ENCODE results near the gene CRADD.
"Not testable (repeated sequence)": the region's sequence is repeated elsewhere in the genome, so short reads cannot be mapped to it uniquely, and the experiment has no call there.

CRADD gene

GRCh38 chr12:93753285-93753684, 76.1 kb downstream of the CRADD start:
- Histone ChIP-seq H3K4me1 (ENCODE audit: control insufficient read depth, insufficient read depth, low read length, poor library complexity, severe bottlenecking) (no peaks in the 10 kb centered on the region), H3K27me3 (replicated peaks; ENCODE audit: control insufficient read depth, insufficient read depth, low read length, poor library complexity, severe bottlenecking) (no peaks in the 10 kb centered on the region), H3K9me3 (ENCODE audit: control insufficient read depth, low read length) (no peaks in the 10 kb centered on the region), H3K4me3 (ENCODE audit: insufficient read depth, low read depth, low read length, poor library complexity, severe bottlenecking) (no peak overlapping the region), H3K27ac (ENCODE audit: insufficient read depth, low read length, poor library complexity, severe bottlenecking) (no peak overlapping the region), H3K36me3 (ENCODE audit: control insufficient read depth, insufficient read depth, low read length) (no peaks in the 10 kb centered on the region)
- no peak for DNase-seq

- no peaks in the 10 kb centered on the region for H3K4me1 ChIP-seq (ENCODE audit: control insufficient read depth, insufficient read depth, low read length, poor library complexity, severe bottlenecking)
- no peak overlapping the region for H3K4me3 ChIP-seq (ENCODE audit: insufficient read depth, low read depth, low read length, poor library complexity, severe bottlenecking)
- H3K36me3 ChIP-seq (ENCODE audit: control insufficient read depth, insufficient read depth, low read length) = no peaks in the 10 kb centered on the region
- no peak overlapping the region for H3K27ac ChIP-seq (ENCODE audit: insufficient read depth, low read length, poor library complexity, severe bottlenecking)
- no peaks in the 10 kb centered on the region for H3K27me3 ChIP-seq (replicated peaks; ENCODE audit: control insufficient read depth, insufficient read depth, low read length, poor library complexity, severe bottlenecking)
- DNase-seq = no peak
- H3K9me3 ChIP-seq (ENCODE audit: control insufficient read depth, low read length) = no peaks in the 10 kb centered on the region
These were observed 76.8 kb downstream of the CRADD start for GRCh38 chr12:93753838-93754429.

- H3K27ac ChIP-seq (ENCODE audit: insufficient read depth, low read length, poor library complexity, severe bottlenecking); H3K27me3 ChIP-seq (replicated peaks; ENCODE audit: control insufficient read depth, insufficient read depth, low read length, poor library complexity, severe bottlenecking); H3K36me3 ChIP-seq (ENCODE audit: control insufficient read depth, insufficient read depth, low read length); H3K4me3 ChIP-seq (ENCODE audit: insufficient read depth, low read depth, low read length, poor library complexity, severe bottlenecking); H3K9me3 ChIP-seq (ENCODE audit: control insufficient read depth, low read length); DNase-seq; H3K4me1 ChIP-seq (ENCODE audit: control insufficient read depth, insufficient read depth, low read length, poor library complexity, severe bottlenecking): not testable (repeated sequence)
These were observed 77.7 kb downstream of the CRADD start for GRCh38 chr12:93754859-93755258.

GRCh38 chr12:93756288-93756687, 79.1 kb downstream of the CRADD start:
- Histone ChIP-seq H3K4me3 (ENCODE audit: insufficient read depth, low read depth, low read length, poor library complexity, severe bottlenecking) (no peak overlapping the region), H3K4me1 (ENCODE audit: control insufficient read depth, insufficient read depth, low read length, poor library complexity, severe bottlenecking) (no peaks in the 10 kb centered on the region), H3K27me3 (replicated peaks; ENCODE audit: control insufficient read depth, insufficient read depth, low read length, poor library complexity, severe bottlenecking) (no peaks in the 10 kb centered on the region), H3K36me3 (ENCODE audit: control insufficient read depth, insufficient read depth, low read length) (no peaks in the 10 kb centered on the region), H3K9me3 (ENCODE audit: control insufficient read depth, low read length) (no peaks in the 10 kb centered on the region), H3K27ac (ENCODE audit: insufficient read depth, low read length, poor library complexity, severe bottlenecking) (no peak overlapping the region)
- DNase-seq = no peak

- Histone ChIP-seq H3K36me3 (ENCODE audit: control insufficient read depth, insufficient read depth, low read length) (no peaks in the 10 kb centered on the region), H3K9me3 (ENCODE audit: control insufficient read depth, low read length) (no peaks in the 10 kb centered on the region), H3K27me3 (replicated peaks; ENCODE audit: control insufficient read depth, insufficient read depth, low read length, poor library complexity, severe bottlenecking) (no peaks in the 10 kb centered on the region), H3K27ac (ENCODE audit: insufficient read depth, low read length, poor library complexity, severe bottlenecking) (no peak overlapping the region), H3K4me3 (ENCODE audit: insufficient read depth, low read depth, low read length, poor library complexity, severe bottlenecking) (no peak overlapping the region), H3K4me1 (ENCODE audit: control insufficient read depth, insufficient read depth, low read length, poor library complexity, severe bottlenecking) (no peaks in the 10 kb centered on the region)
- no peak for DNase-seq
These were observed 80.9 kb downstream of the CRADD start for GRCh38 chr12:93757792-93758694.

- Histone ChIP-seq H3K4me1 (ENCODE audit: control insufficient read depth, insufficient read depth, low read length, poor library complexity, severe bottlenecking) (no peaks in the 10 kb centered on the region), H3K4me3 (ENCODE audit: insufficient read depth, low read depth, low read length, poor library complexity, severe bottlenecking) (no peak overlapping the region), H3K9me3 (ENCODE audit: control insufficient read depth, low read length) (no peaks in the 10 kb centered on the region), H3K27ac (ENCODE audit: insufficient read depth, low read length, poor library complexity, severe bottlenecking) (no peak overlapping the region), H3K36me3 (ENCODE audit: control insufficient read depth, insufficient read depth, low read length) (no peaks in the 10 kb centered on the region), H3K27me3 (replicated peaks; ENCODE audit: control insufficient read depth, insufficient read depth, low read length, poor library complexity, severe bottlenecking) (no peaks in the 10 kb centered on the region)
- DNase-seq = no peak
These were observed 81.7 kb downstream of the CRADD start for GRCh38 chr12:93758801-93759373.

- H3K4me1 ChIP-seq (ENCODE audit: control insufficient read depth, insufficient read depth, low read length, poor library complexity, severe bottlenecking) = no peaks in the 10 kb centered on the region
- no peak overlapping the region for H3K4me3 ChIP-seq (ENCODE audit: insufficient read depth, low read depth, low read length, poor library complexity, severe bottlenecking)
- no peak overlapping the region for H3K27ac ChIP-seq (ENCODE audit: insufficient read depth, low read length, poor library complexity, severe bottlenecking)
- H3K27me3 ChIP-seq (replicated peaks; ENCODE audit: control insufficient read depth, insufficient read depth, low read length, poor library complexity, severe bottlenecking) = no peaks in the 10 kb centered on the region
- H3K36me3 ChIP-seq (ENCODE audit: control insufficient read depth, insufficient read depth, low read length) = no peaks in the 10 kb centered on the region
- DNase-seq = no peak
- H3K9me3 ChIP-seq (ENCODE audit: control insufficient read depth, low read length) = no peaks in the 10 kb centered on the region
These were observed 82.4 kb downstream of the CRADD start for GRCh38 chr12:93759512-93760081.

GRCh38 chr12:93760275-93760875, 83.2 kb downstream of the CRADD start:
- Histone ChIP-seq H3K27ac (ENCODE audit: insufficient read depth, low read length, poor library complexity, severe bottlenecking) (no peak overlapping the region), H3K9me3 (ENCODE audit: control insufficient read depth, low read length) (no peaks in the 10 kb centered on the region), H3K36me3 (ENCODE audit: control insufficient read depth, insufficient read depth, low read length) (no peaks in the 10 kb centered on the region), H3K27me3 (replicated peaks; ENCODE audit: control insufficient read depth, insufficient read depth, low read length, poor library complexity, severe bottlenecking) (no peaks in the 10 kb centered on the region), H3K4me1 (ENCODE audit: control insufficient read depth, insufficient read depth, low read length, poor library complexity, severe bottlenecking) (no peaks in the 10 kb centered on the region), H3K4me3 (ENCODE audit: insufficient read depth, low read depth, low read length, poor library complexity, severe bottlenecking) (no peak overlapping the region)
- DNase-seq = no peak

GRCh38 chr12:93762059-93762719, 85.0 kb downstream of the CRADD start:
- no peak overlapping the region for H3K4me3 ChIP-seq (ENCODE audit: insufficient read depth, low read depth, low read length, poor library complexity, severe bottlenecking)
- H3K27ac ChIP-seq (ENCODE audit: insufficient read depth, low read length, poor library complexity, severe bottlenecking) = no peak overlapping the region
- H3K27me3 ChIP-seq (replicated peaks; ENCODE audit: control insufficient read depth, insufficient read depth, low read length, poor library complexity, severe bottlenecking) = no peaks in the 10 kb centered on the region
- H3K4me1 ChIP-seq (ENCODE audit: control insufficient read depth, insufficient read depth, low read length, poor library complexity, severe bottlenecking) = no peaks in the 10 kb centered on the region
- DNase-seq = no peak
- no peaks in the 10 kb centered on the region for H3K36me3 ChIP-seq (ENCODE audit: control insufficient read depth, insufficient read depth, low read length)
- no peaks in the 10 kb centered on the region for H3K9me3 ChIP-seq (ENCODE audit: control insufficient read depth, low read length)
